ENCODE measurements around the gene PFKFB2. TPM values are rescaled to one million over a fixed set of nuclear protein-coding genes. Genes with fewer than 3 reads are reported as not detected.

Gene PFKFB2
- total RNA-seq, 1 donor from 2014 or later: 13.3 TPM

- DNase-seq (ENCODE audit: low spot score): no peak
- no peaks in the 10 kb centered on the region for H3K36me3 Mint-ChIP-seq (ENCODE audit: low read depth)
- H3K4me3 Mint-ChIP-seq (ENCODE audit: unreplicated experiment): no peak overlapping the region
- TF ChIP-seq CTCF (IDR thresholded peaks at IDR 0.05): no peak
- no peaks in the 10 kb centered on the region for H3K9me3 Mint-ChIP-seq (ENCODE audit: low read depth)
- H3K4me1 Mint-ChIP-seq (ENCODE audit: low read depth): peaks cover 42% of the 10 kb centered on the region
- H3K27me3 Mint-ChIP-seq (ENCODE audit: low read depth): peaks cover 17% of the 10 kb centered on the region
- no peak overlapping the region for H3K27ac Mint-ChIP-seq (ENCODE audit: unreplicated experiment)
These were observed 25.8 kb upstream of the PFKFB2 start for GRCh38 chr1:207027206-207027777.

GRCh38 chr1:207027921-207028320 lies 25.2 kb upstream of the PFKFB2 start:
- H3K27ac Mint-ChIP-seq (ENCODE audit: unreplicated experiment): no peak overlapping the region
- H3K4me3 Mint-ChIP-seq (ENCODE audit: unreplicated experiment): no peak overlapping the region
- peaks cover 42% of the 10 kb centered on the region for H3K4me1 Mint-ChIP-seq (ENCODE audit: low read depth)
- no peak for TF ChIP-seq CTCF (IDR thresholded peaks at IDR 0.05)
- no peak for DNase-seq (ENCODE audit: low spot score)
- H3K36me3 Mint-ChIP-seq (ENCODE audit: low read depth): no peaks in the 10 kb centered on the region
- H3K27me3 Mint-ChIP-seq (ENCODE audit: low read depth): peaks cover 17% of the 10 kb centered on the region
- no peaks in the 10 kb centered on the region for H3K9me3 Mint-ChIP-seq (ENCODE audit: low read depth)

DNA sequence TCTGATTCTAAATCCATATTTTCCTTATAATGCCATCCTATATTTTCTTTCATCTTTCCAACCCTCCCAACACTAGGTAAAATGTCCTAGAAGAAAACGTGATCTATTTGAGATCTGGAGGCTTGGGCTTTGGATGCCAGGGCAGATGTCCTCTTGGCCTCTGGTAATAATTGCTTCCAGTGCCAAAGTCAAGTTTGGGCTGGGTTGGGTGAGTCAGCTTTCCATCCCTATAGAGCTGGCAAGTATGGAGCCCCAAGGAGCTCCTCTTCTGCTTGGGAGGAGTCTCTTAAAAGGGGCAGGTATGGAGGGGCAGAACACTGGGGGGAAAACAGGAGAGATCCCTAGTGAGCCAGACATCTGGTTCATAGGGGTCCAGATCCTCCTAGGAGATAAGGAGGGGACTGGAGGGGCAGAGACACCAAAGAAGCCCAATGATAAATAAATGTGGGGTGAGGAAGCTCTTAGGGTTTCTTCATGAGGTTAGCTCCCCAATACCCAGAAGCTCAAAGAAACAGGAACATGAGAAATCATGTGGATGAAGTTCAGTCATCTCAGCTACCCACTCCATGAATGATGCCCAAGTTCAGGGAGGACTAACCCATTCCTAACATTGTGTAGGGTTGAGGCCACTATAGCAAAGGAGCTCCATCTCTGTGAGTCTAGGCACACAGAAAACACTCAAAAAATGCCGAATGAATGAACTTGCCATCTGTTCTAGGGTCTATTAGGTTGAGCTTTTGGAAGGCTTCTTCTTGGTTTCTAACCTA lies 24.0 kb upstream of the PFKFB2 start:
- DNase-seq (ENCODE audit: low spot score): no peak
- Mint-ChIP-seq H3K4me1 (ENCODE audit: low read depth) (peaks cover 35% of the 10 kb centered on the region), H3K36me3 (ENCODE audit: low read depth) (no peaks in the 10 kb centered on the region), H3K9me3 (ENCODE audit: low read depth) (no peaks in the 10 kb centered on the region), H3K27me3 (ENCODE audit: low read depth) (peaks cover 18% of the 10 kb centered on the region), H3K4me3 (ENCODE audit: unreplicated experiment) (no peak overlapping the region), H3K27ac (ENCODE audit: unreplicated experiment) (no peak overlapping the region)
- no peak for TF ChIP-seq CTCF (IDR thresholded peaks at IDR 0.05)

GRCh38 chr1:207029701-207030521 lies 23.2 kb upstream of the PFKFB2 start:
- Mint-ChIP-seq H3K4me1 (ENCODE audit: low read depth) (peaks cover 27% of the 10 kb centered on the region), H3K9me3 (ENCODE audit: low read depth) (no peaks in the 10 kb centered on the region), H3K27me3 (ENCODE audit: low read depth) (peaks cover 21% of the 10 kb centered on the region), H3K4me3 (ENCODE audit: unreplicated experiment) (no peak overlapping the region), H3K36me3 (ENCODE audit: low read depth) (no peaks in the 10 kb centered on the region), H3K27ac (ENCODE audit: unreplicated experiment) (no peak overlapping the region)
- DNase-seq (ENCODE audit: low spot score): no peak
- no peak for TF ChIP-seq CTCF (IDR thresholded peaks at IDR 0.05)

DNA sequence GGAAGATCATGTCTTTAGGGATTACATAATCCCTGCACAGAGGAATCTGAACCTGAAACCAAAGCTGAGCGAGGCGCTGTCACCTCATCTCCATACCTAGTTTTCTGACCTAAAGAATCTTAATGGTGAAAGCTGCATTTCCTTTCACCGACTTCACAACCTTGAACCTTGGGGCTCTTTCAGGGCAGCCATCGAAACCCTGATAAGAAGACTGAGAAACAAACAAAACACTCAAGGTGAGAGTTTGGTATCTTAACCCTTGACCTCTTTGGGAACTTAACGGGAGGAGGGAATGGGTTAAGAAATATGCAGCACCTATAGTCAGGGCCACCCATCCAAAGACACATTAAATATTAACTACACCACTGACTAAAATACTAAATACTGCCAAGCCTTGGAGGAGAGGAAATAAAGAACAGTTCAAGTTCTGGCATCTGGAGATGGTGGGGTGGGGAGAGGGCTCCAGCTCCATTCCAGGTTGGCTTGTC lies 22.5 kb upstream of the PFKFB2 start:
- no peak for DNase-seq (ENCODE audit: low spot score)
- Mint-ChIP-seq H3K27me3 (ENCODE audit: low read depth) (peaks cover 21% of the 10 kb centered on the region), H3K27ac (ENCODE audit: unreplicated experiment) (no peak overlapping the region), H3K36me3 (ENCODE audit: low read depth) (no peaks in the 10 kb centered on the region), H3K4me3 (ENCODE audit: unreplicated experiment) (no peak overlapping the region), H3K9me3 (ENCODE audit: low read depth) (no peaks in the 10 kb centered on the region), H3K4me1 (ENCODE audit: low read depth) (peaks cover 20% of the 10 kb centered on the region)
- TF ChIP-seq CTCF (IDR thresholded peaks at IDR 0.05): no peak
